ENCODE measurements around the gene IFNA14.
"Not testable (repeated sequence)": the region's sequence is repeated elsewhere in the genome, so short reads cannot be mapped to it uniquely, and the experiment has no call there.

Gene IFNA14

DNA sequence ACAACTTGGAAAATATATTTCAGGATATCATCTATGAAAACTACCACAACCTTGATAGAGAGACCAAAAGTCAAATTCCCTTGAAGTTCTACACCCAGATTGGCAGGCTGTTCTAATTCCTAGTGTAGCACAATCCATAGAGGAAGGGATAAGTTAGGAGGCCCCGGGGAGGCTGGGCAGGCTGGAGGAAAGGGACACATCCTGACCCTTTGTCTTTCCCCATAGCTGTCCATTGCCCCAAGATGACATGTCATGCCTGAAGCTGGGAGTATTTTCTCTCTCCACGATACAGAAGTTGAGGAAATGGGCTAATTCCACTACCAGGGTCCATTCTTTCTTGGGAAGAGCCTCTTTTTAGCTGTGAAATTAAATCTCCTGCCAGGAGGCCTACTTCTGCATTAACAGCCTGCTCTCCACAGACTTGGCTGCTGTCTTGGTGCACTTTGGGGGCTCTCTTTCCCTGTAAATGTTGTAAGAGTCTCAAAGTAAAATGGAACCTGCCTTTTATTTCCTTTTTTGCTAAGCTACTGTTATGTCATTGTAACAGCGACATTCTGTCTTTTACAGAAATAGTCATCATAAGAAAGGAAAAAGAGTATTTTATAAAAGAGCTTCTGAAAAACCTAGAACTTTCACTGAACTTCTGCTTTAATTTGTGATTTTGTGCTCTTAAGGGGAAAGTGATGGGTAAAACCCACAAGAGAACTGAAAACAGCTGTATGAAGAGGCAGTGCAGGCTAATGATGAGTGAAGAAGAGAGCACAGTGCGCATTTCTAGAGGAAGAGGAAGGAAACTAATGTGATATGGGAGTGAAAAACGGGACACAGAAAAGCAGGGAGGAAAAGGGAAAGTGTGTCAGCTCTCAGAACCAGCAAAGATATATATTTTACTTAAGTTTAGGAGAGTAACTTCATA is 26.1 kb downstream of the IFNA14 start:
- DNase-seq = not testable (repeated sequence)

GRCh38 chr9:21212160-21212559 is 27.6 kb downstream of the IFNA14 start:
- not testable (repeated sequence) for DNase-seq

GRCh38 chr9:21210782-21211181 is 29.0 kb downstream of the IFNA14 start:
- DNase-seq = not testable (repeated sequence)

- DNase-seq = no peak
Measured at GRCh38 chr9:21210311-21210710, 29.5 kb downstream of the IFNA14 start.

DNA sequence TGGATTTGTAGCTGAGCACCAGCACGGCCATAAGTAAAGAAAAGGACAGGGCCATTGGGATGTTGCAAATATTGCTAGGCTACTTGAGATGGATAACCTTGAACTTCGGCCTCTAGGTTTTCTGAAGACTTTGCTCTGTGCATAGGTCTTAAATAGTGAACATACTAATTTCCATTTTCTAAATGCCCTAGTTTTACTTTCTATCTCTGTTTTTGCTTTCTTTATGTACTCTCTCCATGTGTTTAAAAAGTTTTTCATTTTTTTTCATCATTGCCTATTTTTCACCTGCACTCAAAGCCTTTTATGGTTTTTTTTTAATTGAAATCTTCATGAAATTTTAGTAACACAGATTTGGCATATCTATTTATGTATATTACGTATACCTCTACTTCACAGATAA is 32.8 kb downstream of the IFNA14 start, which contains the start of gene IFNA10:
IFNA10 (minus strand) TSS at position 101 of the 400 bp plus-strand sequence; CDS start at position 55, 46 bp downstream.
- DNase-seq = not testable (repeated sequence)

GRCh38 chr9:21205204-21205603 is 34.6 kb downstream of the IFNA14 start:
- DNase-seq = no peak

- DNase-seq = not testable (repeated sequence)
Measured at GRCh38 chr9:21202105-21202504, 37.7 kb downstream of the IFNA14 start, which contains the start of gene IFNA7. Gene IFNA7, minus strand, starts transcription at chr9:21202205. Its CDS starts 40 bp downstream, at chr9:21202165.

- DNase-seq = peak; percentile 25
Measured at GRCh38 chr9:21194867-21195776, 44.7 kb downstream of the IFNA14 start.

All from NCI-H774 (cell line).